ENCODE measurements around the gene NCL. TPM values are rescaled to one million over a fixed set of nuclear protein-coding genes. Genes with fewer than 3 reads are reported as not detected.

NCL gene
- total and polyA plus RNA-seq, 2 of the 4 experiments (the other 2 are of a cell fraction) = 267 to 289 TPM

DNA sequence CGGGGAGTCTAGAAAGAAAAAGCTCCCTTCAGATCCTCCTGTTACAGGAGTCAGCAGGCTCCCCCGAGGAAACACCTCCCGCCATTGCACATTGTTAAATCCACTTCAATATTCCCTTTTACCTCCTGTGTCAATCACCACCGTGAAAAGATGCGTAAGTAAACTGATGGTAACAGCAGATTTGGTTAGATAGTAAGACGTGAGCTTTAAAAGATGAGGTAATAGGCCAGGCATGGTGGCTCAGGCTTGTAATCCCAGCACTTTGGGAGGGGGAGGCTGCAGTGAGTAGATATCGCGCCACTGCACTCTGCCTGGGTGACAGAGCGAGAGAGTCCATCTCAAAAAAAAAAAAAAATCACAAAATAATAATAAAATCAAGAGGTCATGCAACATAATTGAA, 15.2 kb upstream of the NCL start:
- DNase-seq (no peak), ATAC-seq (ENCODE audit: low read depth) (no peak)
- intact Hi-C loops (cut with micrococcal nuclease) = no loop called here
- Histone ChIP-seq H2AK9ac (replicated peaks; ENCODE audit: low read depth, low read length, poor library complexity) (no peak overlapping the region), H2BK5ac (ENCODE audit: low read depth, low read length, poor library complexity, severe bottlenecking) (no peak overlapping the region), H4K91ac (ENCODE audit: insufficient read depth, low read depth, low read length) (no peak overlapping the region), H3K9me1 (ENCODE audit: insufficient read depth, low read length) (no peaks in the 10 kb centered on the region), H3K36me3 (ENCODE audit: control insufficient read depth, insufficient read depth, low read length) (no peaks in the 10 kb centered on the region), H3K4me3 (ENCODE audit: insufficient read depth, low read depth, low read length) (no peak overlapping the region), H4K8ac (ENCODE audit: low read depth in 2 of 2, low read length in 2 of 2) (no peak overlapping the region), H2AFZ (replicated peaks; ENCODE audit: low read length, poor library complexity) (no peak overlapping the region), H3K9me3 (ENCODE audit: control insufficient read depth, insufficient read depth, low read length) (no peaks in the 10 kb centered on the region), H3K4me1 (ENCODE audit: control insufficient read depth, insufficient read depth, low read length) (no peaks in the 10 kb centered on the region), H3K27ac (ENCODE audit: insufficient read depth, low read length) (no peak overlapping the region), H3K79me1 (ENCODE audit: low read depth in 1 of 2, low read length in 2 of 2) (no peaks in the 10 kb centered on the region), H4K20me1 (ENCODE audit: insufficient read depth, low read length) (no peaks in the 10 kb centered on the region), H2BK120ac (ENCODE audit: low read depth, low read length) (no peak overlapping the region), H3K27me3 (ENCODE audit: control insufficient read depth, insufficient read depth, low read length) (peaks cover 8% of the 10 kb centered on the region), H4K5ac (ENCODE audit: low read depth, low read length) (no peak overlapping the region), H2BK15ac (ENCODE audit: low read depth, low read length) (no peak overlapping the region), H3K4ac (ENCODE audit: low read depth, low read length) (no peak overlapping the region), H3K23ac (ENCODE audit: low read depth, low read length) (no peak overlapping the region), H2BK20ac (ENCODE audit: low read depth, low read length) (no peak overlapping the region), H3K56ac (ENCODE audit: extremely low read depth, insufficient read depth, low read length) (no peak overlapping the region), H3K4me2 (ENCODE audit: low read depth, low read length) (no peak overlapping the region), H2AK5ac (ENCODE audit: low read depth, low read length) (no peak overlapping the region), H3K9ac (ENCODE audit: low read depth, low read length) (no peak overlapping the region), H3K14ac (replicated peaks; ENCODE audit: low read depth, low read length) (no peak overlapping the region), H3K18ac (ENCODE audit: low read depth, low read length) (no peak overlapping the region)
- CTCF ChIA-PET = no interaction called here
- BruUV-seq (replicated peaks) = no TSS peak
- POLR2A ChIA-PET (ENCODE audit: unreplicated experiment) = no interaction called here
- TF ChIP-seq, protein P1, sequence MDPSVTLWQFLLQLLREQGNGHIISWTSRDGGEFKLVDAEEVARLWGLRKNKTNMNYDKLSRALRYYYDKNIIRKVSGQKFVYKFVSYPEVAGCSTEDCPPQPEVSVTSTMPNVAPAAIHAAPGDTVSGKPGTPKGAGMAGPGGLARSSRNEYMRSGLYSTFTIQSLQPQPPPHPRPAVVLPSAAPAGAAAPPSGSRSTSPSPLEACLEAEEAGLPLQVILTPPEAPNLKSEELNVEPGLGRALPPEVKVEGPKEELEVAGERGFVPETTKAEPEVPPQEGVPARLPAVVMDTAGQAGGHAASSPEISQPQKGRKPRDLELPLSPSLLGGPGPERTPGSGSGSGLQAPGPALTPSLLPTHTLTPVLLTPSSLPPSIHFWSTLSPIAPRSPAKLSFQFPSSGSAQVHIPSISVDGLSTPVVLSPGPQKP (IDR thresholded peaks at IDR 0.05; ENCODE audit: borderline replicate concordance, low read depth, low read length) = no peak
- TF ChIP-seq CEBPB (IDR thresholded peaks at IDR 0.05; ENCODE audit: low read depth, low read length) = no peak
- TF ChIP-seq, protein P2, sequence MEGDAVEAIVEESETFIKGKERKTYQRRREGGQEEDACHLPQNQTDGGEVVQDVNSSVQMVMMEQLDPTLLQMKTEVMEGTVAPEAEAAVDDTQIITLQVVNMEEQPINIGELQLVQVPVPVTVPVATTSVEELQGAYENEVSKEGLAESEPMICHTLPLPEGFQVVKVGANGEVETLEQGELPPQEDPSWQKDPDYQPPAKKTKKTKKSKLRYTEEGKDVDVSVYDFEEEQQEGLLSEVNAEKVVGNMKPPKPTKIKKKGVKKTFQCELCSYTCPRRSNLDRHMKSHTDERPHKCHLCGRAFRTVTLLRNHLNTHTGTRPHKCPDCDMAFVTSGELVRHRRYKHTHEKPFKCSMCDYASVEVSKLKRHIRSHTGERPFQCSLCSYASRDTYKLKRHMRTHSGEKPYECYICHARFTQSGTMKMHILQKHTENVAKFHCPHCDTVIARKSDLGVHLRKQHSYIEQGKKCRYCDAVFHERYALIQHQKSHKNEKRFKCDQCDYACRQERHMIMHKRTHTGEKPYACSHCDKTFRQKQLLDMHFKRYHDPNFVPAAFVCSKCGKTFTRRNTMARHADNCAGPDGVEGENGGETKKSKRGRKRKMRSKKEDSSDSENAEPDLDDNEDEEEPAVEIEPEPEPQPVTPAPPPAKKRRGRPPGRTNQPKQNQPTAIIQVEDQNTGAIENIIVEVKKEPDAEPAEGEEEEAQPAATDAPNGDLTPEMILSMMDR (conservative IDR thresholded peaks at IDR 0.05; ENCODE audit: low read depth, low read length) = no peak
- no peak for TF ChIP-seq BHLHE40 (IDR thresholded peaks at IDR 0.05; ENCODE audit: low read depth, low read length)
- TF ChIP-seq RCOR1 (IDR thresholded peaks at IDR 0.05; ENCODE audit: insufficient replicate concordance, low read length) = no peak
- no peak for TF ChIP-seq RAD21 (IDR thresholded peaks at IDR 0.05; ENCODE audit: low read length)
- TF ChIP-seq POLR2A (IDR thresholded peaks at IDR 0.05; ENCODE audit: low read depth, low read length) = no peak
- no peak for TF ChIP-seq NFE2L2 (IDR thresholded peaks at IDR 0.05; ENCODE audit: low read depth, low read length)
- TF ChIP-seq MXI1 (IDR thresholded peaks at IDR 0.05; ENCODE audit: borderline replicate concordance, low read depth, low read length) = no peak
- no peak for TF ChIP-seq MAFK (IDR thresholded peaks at IDR 0.05; ENCODE audit: low read depth, low read length)
- TF ChIP-seq SMC3 (IDR thresholded peaks at IDR 0.05; ENCODE audit: low read depth, low read length) = no peak
- no peak for TF ChIP-seq CHD1 (IDR thresholded peaks at IDR 0.05; ENCODE audit: low read depth, low read length)
- TF ChIP-seq MAZ (IDR thresholded peaks at IDR 0.05; ENCODE audit: borderline replicate concordance, low read depth, low read length) = no peak
- TF ChIP-seq, protein P3, sequence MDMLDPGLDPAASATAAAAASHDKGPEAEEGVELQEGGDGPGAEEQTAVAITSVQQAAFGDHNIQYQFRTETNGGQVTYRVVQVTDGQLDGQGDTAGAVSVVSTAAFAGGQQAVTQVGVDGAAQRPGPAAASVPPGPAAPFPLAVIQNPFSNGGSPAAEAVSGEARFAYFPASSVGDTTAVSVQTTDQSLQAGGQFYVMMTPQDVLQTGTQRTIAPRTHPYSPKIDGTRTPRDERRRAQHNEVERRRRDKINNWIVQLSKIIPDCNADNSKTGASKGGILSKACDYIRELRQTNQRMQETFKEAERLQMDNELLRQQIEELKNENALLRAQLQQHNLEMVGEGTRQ (IDR thresholded peaks at IDR 0.05; ENCODE audit: low read depth, low read length) = no peak
- no peak for TF ChIP-seq FOS (IDR thresholded peaks at IDR 0.05; ENCODE audit: low read depth, low read length)
- TF ChIP-seq RFX5 (IDR thresholded peaks at IDR 0.05; ENCODE audit: low read depth, low read length) = no peak
- no CpG with 5 or more reads among the region's 9 CpGs for WGBS, 2 experiments (ENCODE audit: extremely low coverage in 2 of 2, insufficient read length in 1 of 2)
- dilution Hi-C loops (cut with HindIII; ENCODE audit: low sequenced_read_pairs, unreplicated experiment) = no loop called here
- in situ Hi-C loops (cut with MboI; ENCODE audit: low sequenced_read_pairs) = no loop called here
